ENCODE data around the gene LDB2.

Gene LDB2

DNA sequence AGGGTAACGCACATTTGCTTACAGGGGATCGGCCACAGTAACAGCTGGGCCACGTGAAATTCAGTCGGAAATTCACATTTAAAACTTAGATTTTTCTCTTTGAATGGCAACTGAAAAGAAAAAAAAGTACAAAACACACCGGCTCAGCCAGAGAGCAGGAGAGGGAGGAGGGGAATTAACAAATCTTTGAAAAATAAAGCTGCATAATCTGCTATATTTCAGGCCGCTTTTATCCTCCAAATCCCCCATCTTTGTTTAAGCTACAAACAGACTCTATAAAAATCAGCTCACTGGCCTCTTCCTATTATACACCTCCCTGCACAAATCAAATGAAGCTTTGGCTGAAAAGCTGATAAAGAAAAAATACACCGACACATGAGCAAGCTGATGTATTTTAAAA, 169.1 kb downstream of the LDB2 start:
- Mint-ChIP-seq H3K27me3 (no peaks in the 10 kb centered on the region), H3K4me3 (no peak overlapping the region), H3K9me3 (no peaks in the 10 kb centered on the region), H3K4me1 (no peaks in the 10 kb centered on the region), H3K27ac (no peak overlapping the region), H3K36me3 (no peaks in the 10 kb centered on the region)
- CTCF ChIA-PET = no interaction called here
- DNase-seq = no peak

DNA sequence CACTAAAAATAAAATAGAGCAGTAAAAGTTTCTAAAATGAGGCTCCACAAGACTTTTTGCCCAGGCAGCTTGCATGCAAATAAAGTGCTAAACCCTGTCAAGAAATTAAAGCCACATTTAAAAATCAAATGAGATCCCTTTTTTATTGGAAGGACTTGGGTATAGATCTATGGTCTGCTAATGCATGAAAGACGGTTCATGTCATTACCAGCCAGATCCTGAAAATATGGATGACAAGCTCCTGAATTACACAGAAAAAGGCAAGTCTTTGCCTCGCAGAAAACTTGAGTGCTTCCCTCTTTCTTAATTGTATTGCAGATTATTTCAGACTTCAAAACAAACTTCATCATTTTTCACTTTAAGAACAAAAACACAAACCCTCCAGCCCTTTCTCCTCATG, 169.6 kb downstream of the LDB2 start:
- Mint-ChIP-seq H3K27me3 (no peaks in the 10 kb centered on the region), H3K27ac (no peak overlapping the region), H3K9me3 (no peaks in the 10 kb centered on the region), H3K36me3 (no peaks in the 10 kb centered on the region), H3K4me1 (no peaks in the 10 kb centered on the region), H3K4me3 (no peak overlapping the region)
- CTCF ChIA-PET = no interaction called here
- no peak for DNase-seq

GRCh38 chr4:16728111-16728510, 170.3 kb downstream of the LDB2 start:
- Mint-ChIP-seq H3K27me3 (no peaks in the 10 kb centered on the region), H3K4me3 (no peak overlapping the region), H3K4me1 (no peaks in the 10 kb centered on the region), H3K9me3 (no peaks in the 10 kb centered on the region), H3K36me3 (no peaks in the 10 kb centered on the region), H3K27ac (no peak overlapping the region)
- CTCF ChIA-PET = no interaction called here
- no peak for DNase-seq

- Mint-ChIP-seq H3K27ac (no peak overlapping the region), H3K4me3 (no peak overlapping the region), H3K9me3 (no peaks in the 10 kb centered on the region), H3K4me1 (no peaks in the 10 kb centered on the region), H3K36me3 (no peaks in the 10 kb centered on the region), H3K27me3 (no peaks in the 10 kb centered on the region)
- DNase-seq = no peak
- CTCF ChIA-PET = no interaction called here
These were observed 171.2 kb downstream of the LDB2 start for GRCh38 chr4:16727218-16727617.

- Mint-ChIP-seq H3K4me1 (no peaks in the 10 kb centered on the region), H3K4me3 (no peak overlapping the region), H3K9me3 (no peaks in the 10 kb centered on the region), H3K36me3 (no peaks in the 10 kb centered on the region), H3K27me3 (no peaks in the 10 kb centered on the region), H3K27ac (no peak overlapping the region)
- no peak for DNase-seq
- CTCF ChIA-PET = no interaction called here
These were observed 171.9 kb downstream of the LDB2 start for GRCh38 chr4:16726368-16727050.

GRCh38 chr4:16725252-16725651, 173.2 kb downstream of the LDB2 start:
- Mint-ChIP-seq H3K27ac (no peak overlapping the region), H3K4me3 (no peak overlapping the region)

DNA sequence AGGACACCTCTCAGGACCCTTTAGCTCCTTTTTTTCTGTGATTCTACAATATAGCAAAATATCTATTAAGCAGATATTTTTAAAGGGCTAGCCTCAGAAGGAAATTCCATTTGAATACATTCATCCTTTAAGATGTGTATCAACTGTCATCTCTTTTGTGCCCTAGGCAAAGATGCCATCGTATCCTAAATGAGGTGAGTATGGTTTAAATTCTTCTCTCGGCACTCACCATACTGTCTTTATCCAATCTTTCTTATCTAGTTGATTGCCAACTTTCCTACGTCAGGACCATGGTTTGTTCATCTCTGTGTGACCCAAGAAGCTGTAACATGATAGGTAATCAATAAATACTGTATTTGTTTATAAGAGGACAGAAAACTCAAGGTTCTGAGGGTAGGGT, 176.0 kb downstream of the LDB2 start:
- Mint-ChIP-seq H3K4me3 (no peak overlapping the region), H3K4me1 (no peaks in the 10 kb centered on the region), H3K9me3 (no peaks in the 10 kb centered on the region), H3K27ac (no peak overlapping the region), H3K36me3 (no peaks in the 10 kb centered on the region), H3K27me3 (no peaks in the 10 kb centered on the region)
- no peak for DNase-seq
- CTCF ChIA-PET = no interaction called here

More at GRCh38 chr4:16725252-16725651, 173.2 kb downstream of the LDB2 start:
- no peak for DNase-seq
- Mint-ChIP-seq H3K36me3 (no peaks in the 10 kb centered on the region), H3K4me1 (no peaks in the 10 kb centered on the region), H3K27me3 (no peaks in the 10 kb centered on the region), H3K9me3 (no peaks in the 10 kb centered on the region)
- CTCF ChIA-PET = no interaction called here

- CTCF ChIA-PET = no interaction called here
- H3K27me3 Mint-ChIP-seq = no peaks in the 10 kb centered on the region
- no peaks in the 10 kb centered on the region for H3K9me3 Mint-ChIP-seq
- no peak for DNase-seq
- no peak overlapping the region for H3K27ac Mint-ChIP-seq
- H3K36me3 Mint-ChIP-seq = no peaks in the 10 kb centered on the region
- H3K4me1 Mint-ChIP-seq = no peaks in the 10 kb centered on the region
- no peak overlapping the region for H3K4me3 Mint-ChIP-seq
These were observed 176.7 kb downstream of the LDB2 start for GRCh38 chr4:16721613-16722291.

- Mint-ChIP-seq H3K27ac (no peak overlapping the region), H3K27me3 (no peaks in the 10 kb centered on the region), H3K9me3 (no peaks in the 10 kb centered on the region), H3K4me3 (no peak overlapping the region), H3K4me1 (no peaks in the 10 kb centered on the region), H3K36me3 (no peaks in the 10 kb centered on the region)
- CTCF ChIA-PET = no interaction called here
- no peak for DNase-seq
These were observed 177.7 kb downstream of the LDB2 start for GRCh38 chr4:16720761-16721160.

GRCh38 chr4:16717266-16717970, 181.0 kb downstream of the LDB2 start:
- Mint-ChIP-seq H3K36me3 (no peaks in the 10 kb centered on the region), H3K9me3 (no peaks in the 10 kb centered on the region), H3K4me1 (no peaks in the 10 kb centered on the region), H3K27ac (no peak overlapping the region), H3K4me3 (no peak overlapping the region), H3K27me3 (no peaks in the 10 kb centered on the region)
- DNase-seq = no peak
- CTCF ChIA-PET = no interaction called here

DNA sequence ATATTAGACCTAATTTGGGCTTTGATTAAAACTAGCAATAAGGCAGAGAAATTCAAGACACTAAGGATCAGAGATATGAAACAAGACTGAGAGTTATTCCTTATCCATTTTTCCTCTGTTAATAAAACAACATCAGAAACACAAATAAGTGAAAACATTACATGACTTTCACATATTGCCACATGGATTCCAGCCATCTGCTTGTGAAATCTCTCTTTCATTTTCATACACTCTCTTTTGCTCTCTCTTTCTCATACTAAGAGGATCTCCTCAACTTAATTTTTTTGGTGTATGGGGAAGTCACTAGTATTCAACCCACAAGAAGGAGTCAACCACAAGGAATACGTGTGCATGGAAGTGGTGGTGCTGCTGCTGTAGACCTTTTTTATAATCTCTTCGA, 183.0 kb downstream of the LDB2 start:
- CTCF ChIA-PET = no interaction called here
- Mint-ChIP-seq H3K4me1 (no peaks in the 10 kb centered on the region), H3K27me3 (no peaks in the 10 kb centered on the region), H3K27ac (no peak overlapping the region), H3K36me3 (no peaks in the 10 kb centered on the region), H3K4me3 (no peak overlapping the region), H3K9me3 (no peaks in the 10 kb centered on the region)
- no peak for DNase-seq

GRCh38 chr4:16714191-16714590, 184.3 kb downstream of the LDB2 start:
- Mint-ChIP-seq H3K4me3 (no peak overlapping the region), H3K27me3 (no peaks in the 10 kb centered on the region), H3K36me3 (no peaks in the 10 kb centered on the region), H3K4me1 (no peaks in the 10 kb centered on the region), H3K9me3 (no peaks in the 10 kb centered on the region), H3K27ac (no peak overlapping the region)
- CTCF ChIA-PET = no interaction called here
- no peak for DNase-seq

DNA sequence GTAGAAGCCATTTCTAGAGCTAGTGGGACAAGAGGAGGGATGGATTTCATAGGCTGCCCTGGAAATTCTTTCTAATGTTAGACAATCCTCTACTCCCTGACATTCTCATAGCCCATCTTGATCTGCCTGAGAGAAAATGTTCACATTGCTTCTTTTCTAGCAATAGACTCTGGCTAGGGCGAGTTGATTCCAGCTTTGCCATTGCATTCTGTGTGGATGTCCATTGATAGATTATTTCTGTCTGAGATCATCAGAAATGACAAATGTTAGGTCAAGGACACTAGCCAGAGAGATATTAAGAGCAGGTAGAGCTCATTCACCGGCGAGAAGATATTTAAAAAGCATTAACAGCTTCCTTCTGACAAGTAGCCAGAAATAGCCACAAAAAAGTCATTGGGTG, 184.7 kb downstream of the LDB2 start:
- CTCF ChIA-PET = no interaction called here
- Mint-ChIP-seq H3K9me3 (no peaks in the 10 kb centered on the region), H3K4me1 (no peaks in the 10 kb centered on the region), H3K4me3 (no peak overlapping the region), H3K27ac (no peak overlapping the region), H3K36me3 (no peaks in the 10 kb centered on the region), H3K27me3 (no peaks in the 10 kb centered on the region)
- no peak for DNase-seq

- H3K36me3 Mint-ChIP-seq = no peaks in the 10 kb centered on the region
These were observed 185.2 kb downstream of the LDB2 start for GRCh38 chr4:16713271-16713670.

GRCh38 chr4:16710198-16710597, 188.2 kb downstream of the LDB2 start:
- H3K27ac Mint-ChIP-seq = no peak overlapping the region
- H3K36me3 Mint-ChIP-seq = no peaks in the 10 kb centered on the region
- no peak for DNase-seq
- H3K4me3 Mint-ChIP-seq = no peak overlapping the region
- H3K27me3 Mint-ChIP-seq = no peaks in the 10 kb centered on the region
- CTCF ChIA-PET = no interaction called here
- H3K4me1 Mint-ChIP-seq = no peaks in the 10 kb centered on the region
- no peaks in the 10 kb centered on the region for H3K9me3 Mint-ChIP-seq

More at GRCh38 chr4:16713271-16713670, 185.2 kb downstream of the LDB2 start:
- no peak overlapping the region for H3K27ac Mint-ChIP-seq
- no peak overlapping the region for H3K4me3 Mint-ChIP-seq
- no peaks in the 10 kb centered on the region for H3K9me3 Mint-ChIP-seq
- no peaks in the 10 kb centered on the region for H3K27me3 Mint-ChIP-seq
- no peaks in the 10 kb centered on the region for H3K4me1 Mint-ChIP-seq
- CTCF ChIA-PET = no interaction called here
- no peak for DNase-seq
